C4-2B (cell line): ENCODE results near the gene GSTA2.
"Not testable (repeated sequence)": the region's sequence is repeated elsewhere in the genome, so short reads cannot be mapped to it uniquely, and the experiment has no call there.

Experiments
- H3K27ac ChIP-seq: fragments of 450-650 bp; 2 replicates; pipeline ENCODE4 v1.5.1; 2017
- ZFX ChIP-seq: fragments of 450-650 bp; IDR thresholded peaks from 2 replicates; pipeline ENCODE4 v1.6.1; 2017
- TF ChIP-seq, protein P1 (sequence below): fragments of 450-650 bp; conservative IDR thresholded peaks from 2 replicates; pipeline ENCODE4 v1.5.1; 2017; ENCODE audit warnings: mild to moderate bottlenecking

Gene GSTA2

DNA sequence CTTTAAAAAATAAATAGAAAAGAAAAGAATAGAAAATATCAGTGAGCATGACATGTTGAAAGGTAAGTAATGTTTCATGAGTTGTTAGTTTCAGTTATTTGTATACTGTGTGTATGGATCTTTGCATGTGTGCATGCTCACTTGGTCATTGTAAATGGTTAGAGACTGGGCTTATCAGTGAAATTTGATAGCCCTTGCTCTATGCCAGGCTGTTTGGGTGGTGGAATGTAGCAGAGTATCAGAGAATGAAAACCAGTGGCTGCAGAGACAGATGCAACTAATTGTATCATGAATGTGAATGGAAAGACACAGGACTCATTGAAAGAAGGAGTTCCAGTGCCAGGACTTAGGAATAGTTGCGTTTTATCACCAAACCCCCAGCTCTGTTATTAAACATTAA is 4.2 kb downstream of the GSTA2 start:
- no peak overlapping the region for H3K27ac ChIP-seq
- TF ChIP-seq, protein P1, sequence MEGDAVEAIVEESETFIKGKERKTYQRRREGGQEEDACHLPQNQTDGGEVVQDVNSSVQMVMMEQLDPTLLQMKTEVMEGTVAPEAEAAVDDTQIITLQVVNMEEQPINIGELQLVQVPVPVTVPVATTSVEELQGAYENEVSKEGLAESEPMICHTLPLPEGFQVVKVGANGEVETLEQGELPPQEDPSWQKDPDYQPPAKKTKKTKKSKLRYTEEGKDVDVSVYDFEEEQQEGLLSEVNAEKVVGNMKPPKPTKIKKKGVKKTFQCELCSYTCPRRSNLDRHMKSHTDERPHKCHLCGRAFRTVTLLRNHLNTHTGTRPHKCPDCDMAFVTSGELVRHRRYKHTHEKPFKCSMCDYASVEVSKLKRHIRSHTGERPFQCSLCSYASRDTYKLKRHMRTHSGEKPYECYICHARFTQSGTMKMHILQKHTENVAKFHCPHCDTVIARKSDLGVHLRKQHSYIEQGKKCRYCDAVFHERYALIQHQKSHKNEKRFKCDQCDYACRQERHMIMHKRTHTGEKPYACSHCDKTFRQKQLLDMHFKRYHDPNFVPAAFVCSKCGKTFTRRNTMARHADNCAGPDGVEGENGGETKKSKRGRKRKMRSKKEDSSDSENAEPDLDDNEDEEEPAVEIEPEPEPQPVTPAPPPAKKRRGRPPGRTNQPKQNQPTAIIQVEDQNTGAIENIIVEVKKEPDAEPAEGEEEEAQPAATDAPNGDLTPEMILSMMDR, result no peak

- H3K27ac ChIP-seq, result not testable (repeated sequence)
Observed at GRCh38 chr6:52757651-52758338, 5.5 kb downstream of the GSTA2 start.

- TF ChIP-seq ZFX, result no peak
- TF ChIP-seq, protein P1, result no peak
- H3K27ac ChIP-seq, result no peak overlapping the region
Observed at GRCh38 chr6:52754443-52754842, 8.8 kb downstream of the GSTA2 start.

GRCh38 chr6:52753137-52753536 is 10.1 kb downstream of the GSTA2 start:
- H3K27ac ChIP-seq, result not testable (repeated sequence)

- TF ChIP-seq, protein P1, result no peak
- TF ChIP-seq ZFX, result no peak
- no peak overlapping the region for H3K27ac ChIP-seq
Observed at GRCh38 chr6:52752310-52752709, 11.0 kb downstream of the GSTA2 start.

- no peak overlapping the region for H3K27ac ChIP-seq
- no peak for TF ChIP-seq ZFX
- TF ChIP-seq, protein P1, result no peak
Observed at GRCh38 chr6:52749556-52750152, 13.6 kb downstream of the GSTA2 start.

- not testable (repeated sequence) for H3K27ac ChIP-seq
Observed at GRCh38 chr6:52747301-52747700, 16.0 kb downstream of the GSTA2 start.

- TF ChIP-seq, protein P1, result no peak
- no peak for TF ChIP-seq ZFX
- no peak overlapping the region for H3K27ac ChIP-seq
Observed at GRCh38 chr6:52746213-52746612, 17.1 kb downstream of the GSTA2 start.

DNA sequence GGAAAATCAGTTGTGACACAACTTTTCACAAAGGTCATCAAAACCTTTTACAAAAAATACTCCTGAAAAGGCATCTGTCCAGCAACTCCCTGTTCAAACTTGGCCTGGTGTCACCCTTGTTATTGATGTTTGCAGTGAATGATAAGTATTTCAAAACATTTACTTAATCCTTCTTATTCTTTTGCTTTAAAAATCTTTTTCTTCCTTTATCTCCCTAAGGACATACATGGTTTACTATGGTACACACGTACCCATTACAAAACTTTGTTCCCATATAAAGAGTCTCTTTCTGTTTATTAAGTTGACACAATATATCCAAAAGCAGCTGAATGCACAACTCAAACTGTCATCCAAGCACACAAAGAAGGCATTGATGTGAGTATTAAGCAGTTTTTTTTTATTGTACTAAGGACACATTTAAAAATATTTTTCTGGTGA is 17.5 kb downstream of the GSTA2 start:
- TF ChIP-seq ZFX, result no peak
- TF ChIP-seq, protein P1, result no peak
- H3K27ac ChIP-seq, result no peak overlapping the region
